H9 (cell line): Measurements from ENCODE around the gene BARD1. TPM values are rescaled to one million over a fixed set of nuclear protein-coding genes. Genes with fewer than 3 reads are reported as not detected.

Source experiments
- DNase-seq: peaks from one replicate; pipeline ENCODE4 v3.0.0-alpha.2; 2017
- H2AFZ ChIP-seq: one replicate; pipeline ENCODE4 v1.6.1; 2013; ENCODE audit warnings: mild to moderate bottlenecking, low read length, control low read depth, moderate library complexity
- H2AK5ac ChIP-seq: 2 replicates; pipeline ENCODE4 v1.6.1; 2013; ENCODE audit warnings: low read length, control low read depth, mixed read lengths; ENCODE audit not compliant: insufficient read length
- H2BK120ac ChIP-seq: one replicate; pipeline ENCODE4 v1.6.1; 2013; ENCODE audit warnings: low read depth, mild to moderate bottlenecking, low read length, control low read depth, inconsistent platforms; ENCODE audit not compliant: poor library complexity, severe bottlenecking
- H2BK12ac ChIP-seq: 2 replicates; pipeline ENCODE4 v1.6.1; 2013; ENCODE audit warnings: low read length, control low read depth, mixed read lengths, low read depth; ENCODE audit not compliant: insufficient read length
- H2BK15ac ChIP-seq: 2 replicates; pipeline ENCODE4 v1.6.1; 2013; ENCODE audit warnings: low read depth, low read length, control low read depth
- H2BK20ac ChIP-seq: one replicate; pipeline ENCODE4 v1.6.1; 2013; ENCODE audit warnings: low read depth, mild to moderate bottlenecking, low read length, control low read depth, inconsistent platforms; ENCODE audit not compliant: poor library complexity, severe bottlenecking
- H2BK5ac ChIP-seq: 2 replicates; pipeline ENCODE4 v1.6.1; 2013; ENCODE audit warnings: low read length, control low read depth, mixed read lengths; ENCODE audit not compliant: insufficient read length
- H3K14ac ChIP-seq: 2 replicates; pipeline ENCODE4 v1.6.1; 2013; ENCODE audit warnings: low read length, control low read depth; ENCODE audit not compliant: insufficient read depth
- H3K18ac ChIP-seq: 2 replicates; pipeline ENCODE4 v1.6.1; 2013; ENCODE audit warnings: low read depth, mild to moderate bottlenecking, mixed read lengths, low read length, control low read depth; ENCODE audit not compliant: insufficient read length
- H3K23ac ChIP-seq: 2 replicates; pipeline ENCODE4 v1.6.1; 2013; ENCODE audit warnings: low read length, control low read depth, mixed read lengths, low read depth; ENCODE audit not compliant: insufficient read length
- H3K23me2 ChIP-seq: 2 replicates; pipeline ENCODE4 v1.6.1; 2013; ENCODE audit warnings: low read depth, mild to moderate bottlenecking, mixed read lengths, low read length, control low read depth; ENCODE audit not compliant: insufficient read length, poor library complexity, severe bottlenecking
- H3K27ac ChIP-seq: 2 replicates; pipeline ENCODE4 v1.5.1; 2013; ENCODE audit warnings: low read length, control low read depth, mixed read lengths, low read depth; ENCODE audit not compliant: insufficient read length
- H3K27me3 ChIP-seq: 2 replicates; pipeline ENCODE4 v1.6.1; 2013; ENCODE audit warnings: low read length, control low read depth, inconsistent platforms; ENCODE audit not compliant: insufficient read depth
- H3K4ac ChIP-seq: 2 replicates; pipeline ENCODE4 v1.6.1; 2013; ENCODE audit warnings: low read depth, mild to moderate bottlenecking, control low read depth, inconsistent platforms, low read length, moderate library complexity
- H3K4me1 ChIP-seq: 2 replicates; pipeline ENCODE4 v1.6.1; 2013; ENCODE audit warnings: low read length, control low read depth, inconsistent platforms; ENCODE audit not compliant: insufficient read depth
- H3K4me2 ChIP-seq: 2 replicates; pipeline ENCODE4 v1.6.1; 2013; ENCODE audit warnings: low read length, control low read depth, mixed read lengths; ENCODE audit not compliant: insufficient read length, insufficient read depth
- H3K56ac ChIP-seq: 2 replicates; pipeline ENCODE4 v1.6.1; 2013; ENCODE audit warnings: low read depth, mild to moderate bottlenecking, mixed read lengths, low read length, control low read depth; ENCODE audit not compliant: insufficient read length
- H3K79me1 ChIP-seq: 2 replicates; pipeline ENCODE4 v1.6.1; 2013; ENCODE audit warnings: low read depth, mild to moderate bottlenecking, moderate library complexity, low read length, control low read depth, inconsistent platforms; ENCODE audit not compliant: insufficient read depth, poor library complexity, severe bottlenecking
- H3K79me2 ChIP-seq: 2 replicates; pipeline ENCODE4 v1.6.1; 2013; ENCODE audit warnings: low read length, control low read depth, inconsistent platforms; ENCODE audit not compliant: insufficient read depth
- H3K9ac ChIP-seq: 2 replicates; pipeline ENCODE4 v1.6.1; 2013; ENCODE audit warnings: low read length, control low read depth, mixed read lengths; ENCODE audit not compliant: insufficient read length; ENCODE audit errors: extremely low read depth
- H3K9me3 ChIP-seq: one replicate; pipeline ENCODE4 v1.6.1; 2013; ENCODE audit warnings: low read depth, low read length, inconsistent platforms; ENCODE audit not compliant: control insufficient read depth
- H3T11ph ChIP-seq: one replicate; pipeline ENCODE4 v1.6.1; 2013; ENCODE audit warnings: mild to moderate bottlenecking, low read length, control low read depth, inconsistent platforms
- H4K20me1 ChIP-seq: one replicate; pipeline ENCODE4 v1.6.1; 2013; ENCODE audit not compliant: control insufficient read depth, insufficient read length, insufficient read depth
- H4K5ac ChIP-seq: 2 replicates; pipeline ENCODE4 v1.6.1; 2013; ENCODE audit warnings: low read depth, mild to moderate bottlenecking, mixed read lengths, low read length, control low read depth; ENCODE audit not compliant: insufficient read length
- H4K8ac ChIP-seq: replicated peaks from 2 replicates; pipeline ENCODE4 v1.6.1; 2013; ENCODE audit warnings: low read length, control low read depth, mixed read lengths, low read depth; ENCODE audit not compliant: insufficient read length
- H4K91ac ChIP-seq: 2 replicates; pipeline ENCODE4 v1.6.1; 2013; ENCODE audit warnings: low read depth, mild to moderate bottlenecking, moderate library complexity, mixed read lengths, low read length, control low read depth; ENCODE audit not compliant: insufficient read length
- H3K27ac Mint-ChIP-seq, 3 experiments: 2 replicates in 2 of 3; 3 replicates in 1 of 3; pipeline ENCODE4 v1.8.0; 2020 to 2021; ENCODE audit warnings: mixed read lengths in 3 of 3, mild to moderate bottlenecking in 1 of 3, moderate library complexity in 1 of 3
- H3K27me3 Mint-ChIP-seq: 2 replicates; pipeline ENCODE4 v1.8.0; 2021; ENCODE audit warnings: low read depth, mild to moderate bottlenecking, moderate library complexity, mixed read lengths
- H3K36me3 Mint-ChIP-seq, 3 experiments: 2 replicates in 2 of 3; 3 replicates in 1 of 3; pipeline ENCODE4 v1.8.0; 2020 to 2021; ENCODE audit warnings: low read depth in 3 of 3, mixed read lengths in 3 of 3; ENCODE audit not compliant: insufficient read depth in 1 of 3
- H3K4me1 Mint-ChIP-seq, 2 experiments: 2 replicates each; pipeline ENCODE4 v1.8.0; 2020; ENCODE audit warnings: mixed read lengths in 2 of 2
- H3K4me3 Mint-ChIP-seq, 2 experiments: 2 replicates in 1 of 2; 3 replicates in 1 of 2; pipeline ENCODE4 v1.8.0; 2020 to 2021; ENCODE audit warnings: mild to moderate bottlenecking in 2 of 2, mixed read lengths in 2 of 2, moderate library complexity in 1 of 2
- H3K9me3 Mint-ChIP-seq, 2 experiments: 2 replicates in 1 of 2; 3 replicates in 1 of 2; pipeline ENCODE4 v1.8.0; 2020; ENCODE audit warnings: mild to moderate bottlenecking in 2 of 2, mixed read lengths in 2 of 2, moderate library complexity in 1 of 2
- CTCF ChIP-seq: fragments of 200-600 bp; sonication (generic); conservative IDR thresholded peaks from 3 replicates; pipeline ENCODE4 v1.8.0; 2021; ENCODE audit warnings: antibody characterized with exemption, mild to moderate bottlenecking
- WGBS: extraction: QIAGEN DNeasy Blood & Tissue Kit; methylation state at CpG from one replicate; pipeline ENCODE4 v1.1.7; 2013; ENCODE audit warnings: missing lambda C conversion rate, low lambda C conversion rate, mixed read lengths; ENCODE audit not compliant: insufficient read length; ENCODE audit errors: extremely low coverage; 5-methylcytosine and 5-hydroxymethylcytosine counted together
- total RNA-seq: library from RNA; stranded (reverse); gene quantifications from 2 replicates; pipeline ENCODE4 v1.2.1, GENCODE V29; 2021

The BARD1 gene
- total RNA-seq, 1 experiment from 2014 or later: 30.6 TPM

GRCh38 chr2:214801768-214802397 lies 7.6 kb downstream of the BARD1 start:
- Histone ChIP-seq H2BK5ac (no peak overlapping the region), H3T11ph (no peak overlapping the region), H4K8ac (no peak overlapping the region), H3K27me3 (no peaks in the 10 kb centered on the region), H2BK15ac (no peak overlapping the region), H2AFZ (no peak overlapping the region), H4K5ac (no peak overlapping the region), H3K9ac (no peak overlapping the region), H3K56ac (no peak overlapping the region), H3K4ac (no peak overlapping the region), H2BK20ac (no peak overlapping the region), H3K79me1 (peaks cover 14% of the 10 kb centered on the region), H3K23ac (no peak overlapping the region), H3K27ac (no peak overlapping the region), H2BK12ac (no peak overlapping the region), H3K4me2 (no peak overlapping the region), H3K79me2 (peaks cover 14% of the 10 kb centered on the region; the same call in 1 of the 2 replicates), H4K91ac (no peak overlapping the region), H3K23me2 (no peaks in the 10 kb centered on the region), H3K18ac (no peak overlapping the region), H3K9me3 (no peaks in the 10 kb centered on the region), H4K20me1 (no peaks in the 10 kb centered on the region), H3K14ac (no peak overlapping the region), H3K4me1 (peaks cover 5% of the 10 kb centered on the region; the same call in 1 of the 2 replicates), H2BK120ac (no peak overlapping the region), H2AK5ac (no peak overlapping the region)
- Mint-ChIP-seq H3K4me1 (peaks cover 57 to 69% of the 10 kb centered on the region in 2 experiments), H3K27ac (peak overlapping the region in 1 of 3 experiments; percentile 55; a peak in 1 of 7 replicates), H3K9me3 (no peaks in the 10 kb centered on the region), H3K36me3 (peaks cover 6 to 14% (median 12%) of the 10 kb centered on the region in 3 experiments; a peak in 5 of 7 replicates), H3K27me3 (no peaks in the 10 kb centered on the region), H3K4me3 (no peak overlapping the region)
- no peak for DNase-seq
- WGBS: no CpG with 5 or more reads among the region's 3 CpGs
- no peak for TF ChIP-seq CTCF
